Measurements from ENCODE around the gene OR51E2.

DNA sequence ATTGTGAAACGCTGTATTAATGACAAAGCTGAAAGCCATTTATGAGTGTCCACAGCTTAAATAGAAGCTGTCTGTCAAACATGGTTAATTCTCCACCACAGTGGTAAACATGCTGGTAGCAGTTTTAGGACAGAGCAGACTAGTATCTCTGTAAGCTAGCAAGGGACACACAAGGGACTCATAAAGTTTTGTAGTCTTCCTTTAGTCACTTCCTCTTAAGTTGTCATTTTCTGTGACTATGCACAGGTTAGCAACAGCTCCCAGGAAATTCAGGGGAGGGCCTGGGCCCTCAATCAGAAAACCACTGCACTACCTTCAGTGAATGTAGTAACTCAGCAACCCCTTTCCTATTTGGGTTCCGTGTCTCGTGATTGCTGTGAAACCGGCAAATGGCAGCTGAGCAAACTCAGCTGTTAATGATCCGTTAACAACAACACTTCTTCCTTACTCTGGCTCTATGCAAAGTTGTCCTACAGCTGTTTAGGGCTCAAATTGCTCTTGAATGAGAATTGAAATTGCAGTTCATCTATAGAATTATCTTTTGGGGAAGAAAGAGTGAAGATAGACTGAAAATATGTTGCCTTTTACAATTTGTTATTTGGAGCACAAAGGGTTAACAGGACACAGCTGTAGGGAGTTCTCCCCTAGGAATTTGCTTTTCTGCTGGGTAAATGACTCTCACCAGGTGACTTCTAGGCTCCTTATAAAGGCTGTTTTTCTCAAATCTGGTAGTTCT lies 6.6 kb upstream of the OR51E2 start, which contains the start of gene MMP26:
- TF ChIP-seq, protein P1, sequence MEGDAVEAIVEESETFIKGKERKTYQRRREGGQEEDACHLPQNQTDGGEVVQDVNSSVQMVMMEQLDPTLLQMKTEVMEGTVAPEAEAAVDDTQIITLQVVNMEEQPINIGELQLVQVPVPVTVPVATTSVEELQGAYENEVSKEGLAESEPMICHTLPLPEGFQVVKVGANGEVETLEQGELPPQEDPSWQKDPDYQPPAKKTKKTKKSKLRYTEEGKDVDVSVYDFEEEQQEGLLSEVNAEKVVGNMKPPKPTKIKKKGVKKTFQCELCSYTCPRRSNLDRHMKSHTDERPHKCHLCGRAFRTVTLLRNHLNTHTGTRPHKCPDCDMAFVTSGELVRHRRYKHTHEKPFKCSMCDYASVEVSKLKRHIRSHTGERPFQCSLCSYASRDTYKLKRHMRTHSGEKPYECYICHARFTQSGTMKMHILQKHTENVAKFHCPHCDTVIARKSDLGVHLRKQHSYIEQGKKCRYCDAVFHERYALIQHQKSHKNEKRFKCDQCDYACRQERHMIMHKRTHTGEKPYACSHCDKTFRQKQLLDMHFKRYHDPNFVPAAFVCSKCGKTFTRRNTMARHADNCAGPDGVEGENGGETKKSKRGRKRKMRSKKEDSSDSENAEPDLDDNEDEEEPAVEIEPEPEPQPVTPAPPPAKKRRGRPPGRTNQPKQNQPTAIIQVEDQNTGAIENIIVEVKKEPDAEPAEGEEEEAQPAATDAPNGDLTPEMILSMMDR (IDR thresholded peaks at IDR 0.05), result no peak
- no peak for TF ChIP-seq POLR2A (IDR thresholded peaks at IDR 0.05)
- no peak for TF ChIP-seq POLR2AphosphoS5 (IDR thresholded peaks at IDR 0.05)
